Renal cortex interstitium (tissue), 3 donors: ENCODE results near the gene SCARB2. TPM values are rescaled to one million over a fixed set of nuclear protein-coding genes. Genes with fewer than 3 reads are reported as not detected.

Experiments used
- polyA plus RNA-seq, 3 donors: library from polyadenylated mRNA; unstranded; fragments of 120-200 nt; gene quantifications; one replicate each; pipeline ENCODE4 v1.2.1, GENCODE V29; 2013; ENCODE audit not compliant: insufficient read length in 3 of 3

Gene SCARB2
- polyA plus RNA-seq, 3 donors = 163 to 202 (median 170) TPM

Other genes with a start within 250 kb of the SCARB2 start
- 10 to 100 TPM; 43.3 to 53.2 (median 45.6) TPM for gene SDAD1, start 222.9 kb downstream of the SCARB2 start, polyA plus RNA-seq
- under 1 TPM in 1 of 3 donors, not detected in 2; 0.12 TPM for gene CXCL9, start 206.3 kb downstream of the SCARB2 start, polyA plus RNA-seq
- gene CXCL10, start 190.3 kb downstream of the SCARB2 start, polyA plus RNA-seq = 1 to 10 TPM; 4.2 to 5.1 (median 4.9) TPM
- under 1 TPM; 0.24 to 0.51 (median 0.42) TPM for gene CXCL11, start 177.8 kb downstream of the SCARB2 start, polyA plus RNA-seq
- gene ART3, start 139.1 kb downstream of the SCARB2 start, polyA plus RNA-seq = under 1 TPM; 0.48 to 0.57 (median 0.49) TPM
- gene NUP54, start 65.4 kb downstream of the SCARB2 start, polyA plus RNA-seq = 10 to 100 TPM; 72.2 to 95.7 (median 87.7) TPM
- 10 to 100 TPM in 1 of 3 donors, 1 to 10 TPM in 2; 5.0 to 12.2 (median 9.2) TPM for gene FAM47E, start 37.9 kb upstream of the SCARB2 start, polyA plus RNA-seq
- gene STBD1, start 92.9 kb upstream of the SCARB2 start, polyA plus RNA-seq = 1 to 10 TPM; 1.0 to 2.0 (median 2.0) TPM
- gene CCDC158, start 207.3 kb upstream of the SCARB2 start, polyA plus RNA-seq = 1 to 10 TPM in 1 of 3 donors, under 1 TPM in 2; 0.49 to 1.4 (median 0.64) TPM
- 10 to 100 TPM; 33.4 to 42.4 (median 38.0) TPM for gene SHROOM3, start 221.4 kb upstream of the SCARB2 start, polyA plus RNA-seq